ENCODE measurements around the gene PKD1. TPM values are rescaled to one million over a fixed set of nuclear protein-coding genes. Genes with fewer than 3 reads are reported as not detected.

Gene PKD1
- total RNA-seq, 1 experiment from 2014 or later: 82.0 TPM

DNA sequence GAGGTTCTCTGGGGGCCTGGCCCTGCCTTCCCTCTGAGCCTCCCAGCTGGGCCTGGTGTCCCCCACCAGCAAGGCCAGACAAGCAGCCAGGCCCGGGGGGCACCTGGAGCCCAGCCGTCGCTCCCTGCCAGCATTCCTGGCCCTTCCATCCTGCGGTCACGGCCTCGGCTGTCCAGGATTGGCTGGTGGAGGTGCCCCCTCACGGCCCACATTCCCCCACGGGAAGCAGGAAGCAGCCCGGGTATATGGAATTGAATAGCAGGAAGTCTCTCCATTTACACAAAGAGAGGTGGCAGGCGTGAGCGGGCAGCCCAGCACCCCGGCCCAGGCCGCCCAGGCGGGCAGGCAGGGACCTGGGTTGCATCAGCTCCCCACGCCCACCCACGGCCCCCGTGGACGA is 34.4 kb upstream of the PKD1 start:
- no TSS peak for BruUV-seq (replicated peaks)
- intact Hi-C loops (cut with micrococcal nuclease; ENCODE audit: unreplicated experiment): no loop called here
- Mint-ChIP-seq H3K9me3 (ENCODE audit: low read depth, unreplicated experiment) (no peaks in the 10 kb centered on the region), H3K27me3 (ENCODE audit: unreplicated experiment) (no peaks in the 10 kb centered on the region), H3K4me1 (ENCODE audit: low read depth, unreplicated experiment) (peaks cover 8% of the 10 kb centered on the region), H3K4me3 (ENCODE audit: low read depth, unreplicated experiment) (no peak overlapping the region), H3K36me3 (ENCODE audit: insufficient read depth, unreplicated experiment) (peaks cover 66% of the 10 kb centered on the region), H3K27ac (ENCODE audit: unreplicated experiment) (no peak overlapping the region)
- CTCF ChIA-PET: no interaction called here
- TF ChIP-seq, protein P1, sequence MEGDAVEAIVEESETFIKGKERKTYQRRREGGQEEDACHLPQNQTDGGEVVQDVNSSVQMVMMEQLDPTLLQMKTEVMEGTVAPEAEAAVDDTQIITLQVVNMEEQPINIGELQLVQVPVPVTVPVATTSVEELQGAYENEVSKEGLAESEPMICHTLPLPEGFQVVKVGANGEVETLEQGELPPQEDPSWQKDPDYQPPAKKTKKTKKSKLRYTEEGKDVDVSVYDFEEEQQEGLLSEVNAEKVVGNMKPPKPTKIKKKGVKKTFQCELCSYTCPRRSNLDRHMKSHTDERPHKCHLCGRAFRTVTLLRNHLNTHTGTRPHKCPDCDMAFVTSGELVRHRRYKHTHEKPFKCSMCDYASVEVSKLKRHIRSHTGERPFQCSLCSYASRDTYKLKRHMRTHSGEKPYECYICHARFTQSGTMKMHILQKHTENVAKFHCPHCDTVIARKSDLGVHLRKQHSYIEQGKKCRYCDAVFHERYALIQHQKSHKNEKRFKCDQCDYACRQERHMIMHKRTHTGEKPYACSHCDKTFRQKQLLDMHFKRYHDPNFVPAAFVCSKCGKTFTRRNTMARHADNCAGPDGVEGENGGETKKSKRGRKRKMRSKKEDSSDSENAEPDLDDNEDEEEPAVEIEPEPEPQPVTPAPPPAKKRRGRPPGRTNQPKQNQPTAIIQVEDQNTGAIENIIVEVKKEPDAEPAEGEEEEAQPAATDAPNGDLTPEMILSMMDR (IDR thresholded peaks at IDR 0.05; ENCODE audit: unreplicated experiment): no peak
- no peak for DNase-seq

DNA sequence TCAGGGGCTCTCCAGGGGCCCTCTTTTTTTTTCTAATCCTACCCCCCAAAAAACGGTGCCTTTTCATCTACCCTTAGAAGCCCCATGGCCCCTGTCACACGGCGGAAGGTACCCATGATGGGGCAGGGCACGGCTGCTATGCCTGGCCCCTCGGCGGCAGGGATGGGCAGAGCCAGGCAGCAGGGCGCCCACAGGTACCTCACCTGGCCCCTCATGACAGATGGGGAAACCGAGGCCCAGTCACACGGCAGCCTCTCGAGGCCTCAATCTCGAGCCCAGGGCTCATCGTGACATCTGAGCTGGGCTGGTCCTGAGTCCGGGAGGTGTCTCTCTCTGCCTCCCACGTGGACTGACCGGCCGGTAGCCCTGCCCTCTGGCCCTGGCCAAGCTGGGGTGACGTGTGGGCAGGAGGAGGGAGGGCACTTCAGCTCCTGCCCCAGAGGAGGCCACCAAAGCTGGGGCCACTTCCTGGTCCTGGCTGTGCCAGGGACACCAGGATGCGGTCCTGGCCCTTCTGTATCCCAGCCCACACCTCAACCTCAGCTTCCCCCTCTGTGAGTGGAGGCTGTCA is 31.5 kb upstream of the PKD1 start:
- H3K36me3 Mint-ChIP-seq (ENCODE audit: insufficient read depth, unreplicated experiment): peaks cover 58% of the 10 kb centered on the region
- H3K4me3 Mint-ChIP-seq (ENCODE audit: low read depth, unreplicated experiment): no peak overlapping the region
- no peak overlapping the region for H3K27ac Mint-ChIP-seq (ENCODE audit: unreplicated experiment)
- CTCF ChIA-PET: interaction anchor here (1.3 kb wide), 1 partner anchor 9 kb away, joined by 3 read pairs; no protein-coding TSS in a partner anchor
- intact Hi-C loops (cut with micrococcal nuclease; ENCODE audit: unreplicated experiment): no loop called here
- BruUV-seq (replicated peaks): no TSS peak
- H3K27me3 Mint-ChIP-seq (ENCODE audit: unreplicated experiment): no peaks in the 10 kb centered on the region
- DNase-seq: no peak
- no peaks in the 10 kb centered on the region for H3K9me3 Mint-ChIP-seq (ENCODE audit: low read depth, unreplicated experiment)
- TF ChIP-seq, protein P1 (IDR thresholded peaks at IDR 0.05; ENCODE audit: unreplicated experiment): no peak
- H3K4me1 Mint-ChIP-seq (ENCODE audit: low read depth, unreplicated experiment): peaks cover 27% of the 10 kb centered on the region

DNA sequence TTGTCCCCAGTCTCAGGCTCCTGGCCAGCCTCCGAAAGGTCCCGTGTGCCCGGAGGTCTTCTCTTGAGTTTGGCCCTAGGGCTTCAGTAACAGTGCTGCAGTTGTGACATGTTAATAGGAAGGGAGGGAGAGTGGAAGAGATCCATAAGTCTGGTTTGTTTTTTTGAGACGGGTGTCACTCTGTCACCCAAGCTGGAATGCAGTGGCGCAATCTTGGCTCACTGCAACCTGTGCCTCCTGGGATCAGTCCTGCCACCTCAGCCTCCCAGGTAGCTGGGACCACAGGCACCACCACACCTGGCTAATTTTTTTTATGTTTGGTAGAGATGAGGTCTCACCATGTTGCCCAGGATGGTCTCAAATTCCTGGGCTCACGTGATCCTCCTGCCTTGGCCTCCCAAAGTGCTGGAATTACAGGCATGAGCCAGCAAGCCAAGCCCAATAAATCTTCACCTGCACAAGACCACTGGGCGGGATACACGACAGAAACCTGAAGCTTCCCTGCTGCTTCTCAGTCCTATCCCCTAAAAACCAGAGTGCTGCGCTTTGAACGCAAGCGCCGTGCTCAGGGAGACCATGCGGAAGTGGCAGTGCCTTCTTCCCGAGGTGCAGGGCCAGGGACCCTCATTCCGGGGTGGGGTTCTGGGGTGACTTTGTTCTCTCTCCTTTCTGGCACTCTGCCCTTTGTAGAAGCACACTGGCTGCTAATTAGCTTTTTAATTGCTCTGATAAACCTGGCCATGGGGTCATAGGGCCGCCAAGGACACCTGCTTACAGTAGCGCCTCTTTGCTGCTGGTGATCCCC is 30.8 kb upstream of the PKD1 start:
- Mint-ChIP-seq H3K27me3 (ENCODE audit: unreplicated experiment) (no peaks in the 10 kb centered on the region), H3K36me3 (ENCODE audit: insufficient read depth, unreplicated experiment) (peaks cover 58% of the 10 kb centered on the region), H3K9me3 (ENCODE audit: low read depth, unreplicated experiment) (no peaks in the 10 kb centered on the region), H3K27ac (ENCODE audit: unreplicated experiment) (no peak overlapping the region), H3K4me1 (ENCODE audit: low read depth, unreplicated experiment) (peaks cover 33% of the 10 kb centered on the region), H3K4me3 (ENCODE audit: low read depth, unreplicated experiment) (no peak overlapping the region)
- TF ChIP-seq, protein P1 (IDR thresholded peaks at IDR 0.05; ENCODE audit: unreplicated experiment): no peak
- BruUV-seq (replicated peaks): no TSS peak
- CTCF ChIA-PET: no interaction called here
- intact Hi-C loops (cut with micrococcal nuclease; ENCODE audit: unreplicated experiment): no loop called here
- DNase-seq: no peak

DNA sequence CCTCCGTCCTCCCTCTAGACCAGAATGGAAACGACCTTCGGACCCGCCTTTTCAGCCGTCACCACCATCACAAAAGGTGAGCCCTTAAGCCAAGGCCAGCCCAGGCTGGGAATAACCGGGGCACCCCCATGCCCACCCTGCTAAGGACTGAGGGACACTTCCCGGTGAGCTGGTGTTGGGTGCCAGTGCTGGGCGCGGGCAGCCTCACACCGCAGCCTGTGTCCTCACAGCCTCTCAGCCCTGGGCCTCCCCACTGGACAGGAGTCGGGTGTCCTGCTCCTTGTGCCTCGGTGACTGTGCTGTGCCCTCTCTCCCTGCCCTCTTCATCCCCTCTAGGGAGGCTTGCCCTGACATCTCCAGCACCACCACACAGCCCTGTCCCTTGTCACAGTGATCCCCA is 30.2 kb upstream of the PKD1 start:
- Mint-ChIP-seq H3K9me3 (ENCODE audit: low read depth, unreplicated experiment) (no peaks in the 10 kb centered on the region), H3K4me3 (ENCODE audit: low read depth, unreplicated experiment) (no peak overlapping the region), H3K27me3 (ENCODE audit: unreplicated experiment) (no peaks in the 10 kb centered on the region), H3K27ac (ENCODE audit: unreplicated experiment) (no peak overlapping the region), H3K36me3 (ENCODE audit: insufficient read depth, unreplicated experiment) (peaks cover 57% of the 10 kb centered on the region), H3K4me1 (ENCODE audit: low read depth, unreplicated experiment) (peaks cover 33% of the 10 kb centered on the region)
- no peak for DNase-seq
- BruUV-seq (replicated peaks): no TSS peak
- CTCF ChIA-PET: no interaction called here
- intact Hi-C loops (cut with micrococcal nuclease; ENCODE audit: unreplicated experiment): no loop called here
- TF ChIP-seq, protein P1 (IDR thresholded peaks at IDR 0.05; ENCODE audit: unreplicated experiment): no peak
